NCI-H2171 treated with DMSO at 0.1 percent for 48 hours (cell line): ENCODE results near the gene CSF2.
"Not testable (repeated sequence)": the region's sequence is repeated elsewhere in the genome, so short reads cannot be mapped to it uniquely, and the experiment has no call there.

ENCODE experiments used
- DNase-seq: peaks from one replicate; lab custom pipeline; 2025; lab: John Stamatoyannopoulos, UW

The CSF2 gene

DNA sequence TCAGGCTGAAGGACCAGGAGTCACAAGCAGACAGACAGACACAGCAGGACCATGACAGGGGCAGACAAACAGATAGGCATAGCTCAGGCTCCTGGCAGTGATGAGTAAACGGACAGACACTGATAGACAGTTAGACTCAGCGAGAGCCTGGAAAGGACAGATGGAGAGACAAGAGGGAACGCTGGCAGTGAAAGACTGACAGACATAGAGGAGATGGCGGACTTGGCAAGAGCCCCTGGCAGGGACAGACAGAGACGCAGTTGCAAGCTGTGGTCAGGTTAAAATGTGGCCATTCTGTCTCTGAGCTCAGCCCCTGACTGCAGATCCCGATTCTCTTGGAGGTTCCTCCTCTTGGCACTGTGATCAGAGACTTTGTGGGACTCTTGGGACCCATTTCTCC is 13.6 kb downstream of the CSF2 start:
- DNase-seq, result no peak

DNA sequence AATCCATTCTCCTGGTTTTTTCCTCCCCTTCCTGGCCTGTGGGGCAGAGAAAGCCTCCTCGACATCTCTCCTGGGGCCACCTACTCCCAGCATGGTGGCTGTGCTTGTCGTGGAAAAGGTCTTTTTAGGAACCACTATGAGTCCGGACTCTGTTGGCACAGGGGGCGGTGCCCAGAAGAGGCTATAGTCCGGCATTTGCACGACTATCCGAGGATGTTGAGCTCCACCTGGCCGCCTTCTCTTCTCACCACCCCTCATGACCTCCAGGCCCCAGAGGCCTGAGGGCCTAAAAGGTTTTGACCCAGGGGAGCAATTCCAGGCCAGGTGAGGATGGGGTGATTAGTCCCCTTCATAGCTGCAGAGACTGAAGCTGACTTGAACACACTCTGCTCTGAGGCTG is 14.1 kb downstream of the CSF2 start:
- DNase-seq, result no peak

DNA sequence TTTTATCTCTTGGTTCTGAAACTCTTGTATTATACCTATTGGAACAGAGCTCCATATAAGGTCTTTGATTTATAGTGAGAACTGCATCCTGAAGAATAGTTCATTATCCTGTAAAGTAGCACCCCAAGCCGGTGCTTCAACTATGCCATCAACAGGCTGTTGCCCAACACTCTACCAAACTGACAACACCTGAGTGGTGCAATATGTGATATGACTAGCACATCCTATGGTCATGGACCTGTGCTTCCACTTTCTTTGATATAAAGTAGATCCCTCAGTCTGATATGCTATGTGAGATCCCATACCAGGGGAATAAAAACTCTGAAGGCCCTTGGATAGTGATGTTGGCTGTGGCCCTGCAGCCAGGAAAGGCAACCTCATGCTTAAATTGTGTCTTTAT is 15.8 kb downstream of the CSF2 start:
- no peak for DNase-seq

DNA sequence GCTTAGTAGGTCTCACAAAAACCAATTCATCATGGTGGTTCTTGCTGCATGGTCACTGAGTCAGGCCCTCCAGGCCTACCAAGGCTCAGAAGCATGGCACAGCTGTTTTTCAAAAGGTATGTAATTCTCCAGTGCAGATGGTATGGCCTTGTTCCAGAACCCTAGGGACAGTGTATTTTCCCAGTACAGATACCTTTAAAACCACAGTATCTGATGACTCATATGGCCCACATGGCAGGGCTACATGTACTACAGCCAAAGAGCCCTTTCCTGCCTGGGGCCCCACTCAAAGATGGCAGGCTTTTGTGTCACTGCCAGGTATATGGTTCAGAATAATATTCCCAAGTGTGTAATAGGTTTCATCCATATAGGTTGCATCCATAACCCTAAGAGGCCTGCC is 16.5 kb downstream of the CSF2 start:
- DNase-seq, result peak; percentile 69

DNA sequence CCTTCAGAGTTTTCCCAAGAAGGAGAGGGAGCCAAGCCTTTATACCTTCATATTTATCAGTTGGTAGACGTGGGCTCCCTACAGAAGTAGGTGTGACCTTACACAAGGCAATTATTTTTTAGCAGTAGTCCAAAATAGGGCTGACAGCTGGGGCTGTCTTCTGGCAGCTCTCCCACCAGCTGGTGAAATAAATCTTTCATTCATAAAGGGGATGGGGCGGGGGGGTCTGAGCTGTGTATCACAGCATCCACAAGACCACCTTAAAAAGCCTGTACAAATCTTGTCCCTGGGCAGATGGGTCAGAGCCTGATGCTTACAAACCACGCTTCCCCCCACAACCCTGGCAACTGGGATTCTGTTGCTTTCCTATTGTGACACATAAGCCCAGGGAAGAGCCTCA is 19.7 kb downstream of the CSF2 start:
- peak; percentile 68 for DNase-seq

DNA sequence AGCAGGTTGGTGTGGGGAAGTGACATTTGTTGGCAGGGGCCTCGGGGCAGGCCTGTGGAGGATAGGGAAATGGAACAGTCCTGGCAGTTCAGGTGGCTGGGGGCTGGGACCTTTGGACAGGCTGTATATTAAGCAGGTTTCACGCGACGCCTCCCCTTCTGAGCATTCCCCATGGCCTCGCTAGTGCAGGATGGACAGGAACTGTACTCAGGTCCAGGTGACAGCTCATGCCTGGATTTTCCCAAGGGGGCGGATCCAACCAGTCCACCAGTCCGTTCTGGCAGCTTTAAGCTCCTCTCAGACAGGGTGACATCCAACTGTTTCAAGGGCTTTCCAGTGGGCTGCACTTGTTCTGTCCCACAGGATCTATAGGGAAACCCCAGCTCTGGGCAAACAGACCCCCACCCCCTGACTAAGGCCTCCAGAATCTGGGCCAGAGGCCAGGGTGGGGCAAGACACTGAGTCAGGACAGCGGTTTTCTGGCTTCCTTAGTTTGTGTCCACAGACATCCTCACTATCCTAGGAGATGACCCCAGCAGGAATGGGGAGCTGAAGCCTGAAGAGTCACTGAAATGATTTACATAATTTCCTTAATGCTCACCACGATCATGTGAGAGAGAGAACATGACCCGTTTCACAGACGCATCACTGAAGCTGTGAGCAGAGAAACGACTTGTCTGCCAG is 20.9 kb downstream of the CSF2 start:
- no peak for DNase-seq

DNA sequence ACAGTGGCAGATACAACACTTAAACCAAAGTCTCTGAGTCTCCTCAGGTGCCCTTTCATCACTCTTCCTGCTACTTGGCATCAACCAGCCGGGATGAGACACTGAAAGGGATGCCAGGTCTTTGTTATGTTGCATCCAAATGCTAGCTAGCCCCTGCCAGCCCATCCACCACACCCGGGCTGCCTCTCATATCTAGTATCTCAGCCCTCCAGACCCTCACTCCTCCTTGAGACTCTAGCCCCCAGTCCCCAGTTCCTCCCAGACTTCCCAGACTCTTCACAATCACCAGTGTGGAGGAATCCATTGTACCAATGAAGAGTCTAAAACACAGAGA is 21.5 kb downstream of the CSF2 start:
- DNase-seq, result no peak

DNA sequence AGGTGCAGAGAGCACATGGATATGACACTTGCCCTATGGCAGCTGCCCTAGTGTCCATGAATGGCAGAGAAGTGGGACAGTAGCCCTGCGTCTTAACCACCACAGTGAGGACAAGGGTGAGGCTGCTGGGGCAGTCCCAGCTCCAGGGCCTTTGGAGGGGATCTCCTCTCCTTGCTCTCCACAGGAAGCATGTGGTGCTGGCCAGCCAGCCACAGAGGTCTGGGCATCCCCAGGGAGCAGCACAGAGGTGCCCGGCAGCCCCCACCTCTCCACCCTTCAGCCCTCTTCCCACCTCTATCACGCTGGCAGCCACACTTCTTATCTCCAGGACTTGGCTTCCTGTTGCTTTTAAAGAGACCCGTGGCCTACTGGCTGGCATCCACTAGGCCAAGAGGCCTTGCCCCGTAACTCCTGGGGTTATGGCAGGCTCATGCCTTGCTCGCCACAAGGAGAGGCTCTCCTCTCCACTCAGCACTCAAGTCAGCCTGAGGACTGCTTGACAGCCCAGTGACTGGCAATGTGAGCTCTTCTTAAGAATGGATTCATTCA is 21.9 kb downstream of the CSF2 start:
- no peak for DNase-seq

DNA sequence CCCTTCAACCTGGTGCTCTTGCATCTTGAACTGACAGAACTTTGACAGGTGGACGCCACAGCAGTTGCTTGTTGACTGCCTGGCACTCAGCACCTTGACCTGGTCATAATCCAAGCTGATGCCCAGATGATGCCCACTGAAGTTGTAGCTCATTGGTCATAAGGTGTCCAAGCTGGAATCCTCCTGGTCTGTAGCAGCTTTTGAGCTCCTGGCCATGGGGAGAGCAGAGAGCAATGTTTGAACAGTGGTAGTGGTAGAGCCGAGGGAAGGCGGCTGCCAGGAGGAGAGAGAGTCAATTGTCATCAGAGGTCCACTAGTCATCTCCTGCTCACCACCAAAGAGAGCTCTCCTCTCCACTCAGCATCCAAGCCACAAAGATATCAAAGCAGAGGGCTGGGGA is 23.3 kb downstream of the CSF2 start:
- no peak for DNase-seq

DNA sequence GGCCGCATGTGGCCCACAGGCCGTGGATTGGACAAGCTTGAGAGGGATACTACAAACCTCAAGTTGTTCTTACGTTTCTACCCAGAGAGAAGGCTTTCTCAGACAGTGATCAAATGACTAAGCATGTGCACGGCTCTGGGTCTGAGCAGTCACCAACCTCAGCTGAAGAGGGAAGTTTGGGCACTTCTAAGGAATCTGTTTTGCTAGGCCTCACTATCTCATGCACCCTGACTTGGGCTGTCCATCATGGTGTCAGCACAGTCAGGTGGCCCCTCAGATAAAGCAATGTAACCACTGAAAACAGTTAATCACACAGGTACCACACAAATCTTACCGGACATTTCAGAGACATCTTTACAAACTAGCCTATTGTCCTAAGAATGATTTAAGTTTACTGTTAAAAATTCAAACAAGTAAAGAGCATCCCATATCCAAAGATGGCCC is 24.6 kb downstream of the CSF2 start:
- DNase-seq, result no peak

DNA sequence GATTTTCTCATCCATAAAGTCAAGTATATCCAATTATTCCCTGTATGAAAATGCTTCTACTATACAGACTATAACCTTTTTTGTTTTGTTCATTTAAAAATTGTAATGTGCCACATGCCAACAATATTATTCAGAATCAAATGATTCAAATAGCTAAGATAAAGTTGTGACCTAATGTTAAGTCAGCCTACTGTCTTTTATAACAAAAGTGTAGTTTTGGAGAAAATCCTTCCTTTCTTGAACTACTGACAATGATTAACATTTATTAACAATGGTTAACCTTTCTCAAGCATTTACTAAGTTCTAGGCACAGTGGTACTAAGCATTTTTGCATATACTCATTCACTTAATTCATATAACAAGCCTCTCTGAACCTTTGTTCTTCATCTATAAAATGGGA is 25.0 kb downstream of the CSF2 start:
- DNase-seq, result no peak

DNA sequence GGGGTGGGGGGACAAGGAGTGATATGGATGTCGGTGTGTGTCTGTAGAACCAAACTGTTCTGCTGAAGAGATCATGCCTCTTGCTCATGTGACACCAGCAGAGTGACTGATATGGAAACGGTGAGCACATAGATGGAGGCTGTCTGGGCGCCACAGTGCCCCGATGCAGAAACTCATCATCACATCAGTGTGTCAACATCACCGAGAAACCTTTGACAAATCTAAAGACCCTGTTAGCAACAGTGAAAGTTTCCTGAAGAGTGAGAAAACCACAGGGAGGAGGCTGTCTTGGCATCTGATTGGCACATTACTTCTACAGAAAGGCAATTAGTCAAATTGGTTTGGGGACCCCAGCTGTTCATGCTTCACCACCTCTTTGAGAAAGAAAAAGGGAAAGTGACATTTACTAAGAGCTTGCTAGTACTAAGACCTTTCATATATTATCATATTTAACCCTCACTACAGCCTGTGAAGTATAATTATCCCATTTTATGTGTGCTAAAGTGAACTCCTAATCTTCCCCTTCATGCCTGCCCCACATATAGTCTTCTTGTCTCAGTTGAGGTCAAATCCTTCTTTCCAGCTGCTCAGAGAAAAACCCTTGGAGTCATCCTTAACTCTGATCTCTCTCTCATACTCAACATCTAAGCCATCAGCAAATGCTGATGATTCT is 25.6 kb downstream of the CSF2 start:
- no peak for DNase-seq

DNA sequence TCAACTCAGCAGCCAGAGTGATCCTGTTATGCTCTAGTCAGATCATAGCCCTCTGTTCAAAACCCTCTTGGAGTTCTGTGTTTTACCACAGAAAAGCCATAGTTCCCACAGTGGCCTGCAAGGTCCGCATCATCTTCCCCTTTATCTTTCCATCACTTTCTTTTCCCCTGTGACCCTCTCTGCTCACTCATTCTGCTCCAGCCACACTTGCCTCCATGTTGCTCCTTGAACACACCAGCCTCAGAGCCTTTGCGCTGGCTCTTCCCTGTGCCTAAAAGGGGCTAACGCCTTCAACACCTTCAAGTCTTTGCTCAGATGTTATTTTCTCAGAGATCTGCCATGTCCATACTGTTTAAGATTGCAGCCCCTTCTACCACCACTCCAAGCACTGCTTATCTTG is 26.3 kb downstream of the CSF2 start:
- DNase-seq, result no peak

DNA sequence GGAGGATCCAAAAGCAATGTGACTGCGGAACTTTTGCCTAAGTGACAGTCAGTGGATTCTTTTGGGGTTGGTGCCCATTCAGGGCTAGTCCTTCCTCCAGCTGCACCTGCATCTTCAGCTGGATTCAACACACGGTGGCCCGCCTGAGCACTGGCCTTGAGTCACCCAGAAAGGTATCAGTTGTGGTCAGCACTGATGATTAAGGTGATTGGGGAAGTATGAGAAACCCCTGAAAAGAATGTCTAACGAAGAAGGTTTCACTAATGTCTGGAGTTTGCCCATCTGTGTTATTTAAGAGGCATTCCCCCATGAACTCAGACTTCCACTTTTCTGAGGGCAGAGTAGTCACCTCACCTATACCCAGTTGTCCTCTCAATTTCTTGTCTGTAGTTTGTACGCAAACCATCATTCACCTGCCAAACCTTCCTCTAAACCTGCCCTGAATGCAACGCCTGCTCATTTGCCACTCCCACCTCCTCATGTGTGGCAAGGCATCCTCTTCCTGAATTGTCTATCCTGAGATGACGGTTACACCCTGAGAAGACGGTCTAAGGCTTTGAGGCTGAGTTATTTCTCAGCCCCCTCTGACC is 27.2 kb downstream of the CSF2 start:
- DNase-seq, result no peak

DNA sequence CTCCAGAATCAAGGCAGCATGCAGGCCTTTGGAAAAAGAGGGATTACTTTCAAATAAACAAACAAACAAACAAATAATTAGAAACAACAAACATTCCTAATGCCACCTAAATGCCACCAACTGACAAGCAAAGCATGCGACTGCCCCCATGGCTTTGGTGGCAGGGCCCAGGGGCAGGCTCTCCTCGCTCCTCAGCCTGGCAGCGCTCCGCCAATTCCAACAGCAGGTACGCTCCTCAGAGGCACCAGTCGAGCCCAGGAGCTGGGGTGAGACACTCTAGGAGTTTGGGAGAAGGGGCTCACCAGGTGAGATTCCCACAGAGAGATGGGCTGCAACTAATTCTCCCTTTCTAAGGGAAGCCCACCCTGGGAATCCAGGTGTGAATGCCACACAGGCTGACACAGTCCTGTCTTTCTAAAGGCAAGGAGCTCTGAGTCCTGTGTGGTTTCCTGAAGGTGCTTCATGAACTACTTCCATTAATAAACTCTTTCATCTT is 27.8 kb downstream of the CSF2 start:
- DNase-seq, result no peak

DNA sequence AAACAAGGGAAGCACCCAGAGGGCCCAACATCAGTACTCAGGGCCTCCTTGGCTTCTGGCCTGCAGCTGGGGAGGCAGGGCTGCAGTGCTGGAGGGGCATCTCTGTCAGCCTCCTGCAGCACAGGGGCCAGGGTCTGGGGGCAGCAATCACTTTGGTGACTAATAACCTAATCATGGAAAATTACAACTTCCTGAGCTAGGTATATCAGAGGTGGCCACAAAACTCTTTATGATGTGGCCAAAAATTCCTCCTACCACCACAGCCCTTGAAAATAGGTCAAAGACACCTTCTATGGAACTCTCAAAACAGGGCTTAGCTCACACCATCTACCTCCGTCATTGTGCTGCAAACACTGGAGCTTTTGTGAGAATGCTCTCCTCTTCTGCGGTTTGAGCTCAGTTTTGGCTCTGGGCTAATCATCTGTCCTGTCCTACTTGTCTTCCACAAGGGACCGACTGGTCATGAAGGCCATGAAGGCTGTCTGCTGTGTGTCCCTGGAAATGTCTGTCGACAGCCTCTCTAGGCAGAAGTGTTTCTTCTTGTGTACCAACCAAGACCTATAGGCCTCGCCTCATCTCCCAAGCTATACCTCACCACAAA is 28.6 kb downstream of the CSF2 start:
- no peak for DNase-seq

DNA sequence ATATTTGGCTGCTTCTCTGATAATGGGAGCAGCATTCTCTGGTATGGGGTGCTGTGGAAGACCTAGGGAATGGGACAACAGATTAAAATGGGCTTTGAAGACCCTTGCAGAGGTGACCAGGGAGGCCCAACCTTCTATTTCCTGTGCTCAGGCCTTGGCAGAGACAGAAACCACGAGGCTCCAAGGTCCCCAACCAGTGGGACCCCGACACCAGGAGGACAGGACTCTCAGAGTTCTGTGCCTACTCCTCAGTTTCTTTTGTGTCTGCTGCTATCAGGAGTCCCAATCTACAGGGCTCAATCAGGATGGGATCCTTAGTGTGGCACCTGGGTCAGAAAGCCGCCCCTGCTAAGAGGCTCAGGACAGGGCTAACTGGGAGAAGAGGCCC is 29.3 kb downstream of the CSF2 start:
- DNase-seq, result no peak

DNA sequence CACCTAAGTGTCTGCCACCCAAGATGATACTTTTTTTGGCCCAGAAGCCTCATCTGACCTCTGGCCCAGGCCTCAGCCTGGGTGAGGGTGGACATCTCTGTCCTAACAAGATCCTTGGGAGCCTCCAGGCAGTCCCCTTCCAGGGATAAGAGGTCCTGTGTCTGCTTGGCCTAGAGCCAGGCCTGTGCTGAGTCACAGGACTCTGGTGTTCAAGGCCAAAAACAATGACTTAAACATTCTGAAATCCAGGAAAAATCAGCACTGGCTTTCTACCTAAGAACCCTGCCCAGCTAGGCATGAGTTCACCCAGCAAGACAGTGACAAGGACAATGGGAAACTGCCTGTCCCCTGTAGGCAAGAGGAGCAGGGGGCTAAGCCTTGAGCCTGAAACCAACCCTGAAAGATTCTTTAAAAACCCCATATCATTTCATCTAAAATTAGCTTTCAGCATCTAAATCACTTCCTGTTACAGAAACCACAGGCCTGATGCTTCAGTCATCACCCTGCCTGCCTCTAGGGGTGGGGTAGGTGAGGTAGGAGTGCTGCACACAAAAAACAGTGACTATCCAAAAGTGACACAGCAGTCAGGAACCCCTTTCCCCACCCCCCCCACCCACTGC is 29.9 kb downstream of the CSF2 start:
- DNase-seq, result no peak

DNA sequence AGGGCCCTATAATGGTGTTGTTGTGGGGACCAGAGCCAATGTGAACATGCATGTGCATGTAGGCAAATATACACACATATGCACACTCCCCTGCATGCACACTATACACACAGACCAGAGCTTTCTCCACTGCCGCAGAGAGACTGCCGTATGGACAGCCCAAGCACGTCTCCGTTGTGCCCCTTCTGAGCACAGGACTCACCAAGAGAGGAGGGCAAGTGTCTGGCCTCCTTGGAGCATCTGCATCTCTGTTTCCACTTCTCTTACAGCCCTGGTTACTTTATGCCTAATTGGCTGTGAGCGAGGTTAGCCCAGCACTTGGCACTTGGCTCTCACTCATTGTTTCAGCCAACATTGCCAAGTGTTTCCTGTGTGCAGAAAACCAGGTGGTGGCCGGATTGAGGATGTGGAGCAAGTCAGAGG is 30.4 kb downstream of the CSF2 start:
- no peak for DNase-seq

DNA sequence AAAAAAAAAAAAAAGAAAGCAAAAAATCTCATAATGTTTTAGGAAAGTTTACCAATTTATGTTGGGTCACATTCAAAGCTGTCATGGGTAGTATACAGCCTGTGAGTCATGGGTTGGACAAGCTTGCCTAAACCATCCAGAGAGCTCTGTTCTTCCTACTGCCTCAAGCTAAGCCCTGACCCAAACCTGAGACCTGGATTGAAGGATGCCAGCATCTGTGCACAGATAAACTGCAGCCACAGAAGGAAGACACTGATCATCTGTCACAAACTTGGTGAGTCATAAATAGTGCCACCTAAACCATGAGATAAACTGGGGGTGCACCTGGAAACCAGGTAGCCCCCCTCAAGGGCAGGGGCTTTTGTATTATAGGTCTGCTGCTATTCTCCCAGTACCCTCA is 31.0 kb downstream of the CSF2 start:
- DNase-seq, result no peak

DNA sequence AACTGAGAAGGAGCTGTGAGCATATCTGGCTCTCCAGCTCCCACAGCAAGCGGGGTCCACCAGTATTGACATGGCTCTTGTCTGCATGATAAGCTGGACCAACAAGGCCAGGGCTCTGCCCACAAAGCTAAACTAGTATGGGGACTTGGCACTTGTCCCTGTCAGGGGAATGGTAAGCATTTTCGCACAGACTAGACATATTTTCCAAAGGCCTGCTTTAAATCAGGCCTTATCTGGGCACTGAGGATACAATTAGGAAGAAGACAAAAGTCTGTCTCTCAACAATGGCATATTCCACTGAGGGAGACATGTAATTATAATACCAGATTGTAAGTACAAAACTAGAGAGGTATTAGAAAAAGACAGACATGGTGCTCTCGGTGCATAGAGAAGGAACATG is 32.1 kb downstream of the CSF2 start:
- no peak for DNase-seq

DNA sequence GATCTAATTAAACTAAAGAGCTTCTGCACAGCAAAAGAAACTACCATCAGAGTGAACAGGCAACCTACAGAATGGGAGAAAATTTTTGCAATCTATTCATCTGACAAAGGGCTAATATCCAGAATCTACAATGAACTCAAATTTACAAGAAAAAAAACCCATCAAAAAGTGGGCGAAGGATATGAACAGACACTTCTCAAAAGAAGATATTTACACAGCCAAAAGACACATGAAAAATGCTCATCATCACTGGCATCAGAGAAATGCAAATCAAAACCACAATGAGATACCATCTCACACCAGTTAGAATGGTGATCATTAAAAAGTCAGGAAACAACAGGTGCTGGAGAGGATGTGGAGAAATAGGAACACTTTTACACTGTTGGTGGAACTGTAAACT is 34.9 kb downstream of the CSF2 start:
- DNase-seq, result not testable (repeated sequence)
